GM21360 (cell line): ENCODE results near the gene EPB41L4A.

ENCODE experiments used
- ATAC-seq: cut with Tn5 transposase; IDR thresholded peaks from one replicate; pipeline ENCODE4 v1.9.1; 2021; ENCODE audit warnings: mild to moderate bottlenecking, moderate library complexity; ENCODE audit not compliant: unreplicated experiment

EPB41L4A gene

GRCh38 chr5:112121258-112121657 is 297.8 kb downstream of the EPB41L4A start:
- no peak for ATAC-seq

- no peak for ATAC-seq
These were observed 299.1 kb downstream of the EPB41L4A start for GRCh38 chr5:112119969-112120368.

- no peak for ATAC-seq
These were observed 299.6 kb downstream of the EPB41L4A start for GRCh38 chr5:112119508-112119907.

- no peak for ATAC-seq
These were observed 301.5 kb downstream of the EPB41L4A start for GRCh38 chr5:112117551-112117950.

GRCh38 chr5:112116371-112116770 is 302.7 kb downstream of the EPB41L4A start:
- peak; percentile 42 for ATAC-seq

- ATAC-seq, result no peak
These were observed 305.5 kb downstream of the EPB41L4A start for GRCh38 chr5:112113565-112113964.
